Erythroblast (primary cell): Measurements from ENCODE around the gene N4BP2L2.

Experiments used
- GATA1 ChIP-seq: IDR thresholded peaks from 2 replicates; pipeline ENCODE4 v1.6.1; 2011; ENCODE audit warnings: low read depth, mild to moderate bottlenecking, control low read depth, low read length, moderate library complexity
- POLR2A ChIP-seq: IDR thresholded peaks from 2 replicates; pipeline ENCODE4 v1.6.1; 2011; ENCODE audit warnings: mild to moderate bottlenecking, low read length

- TF ChIP-seq POLR2A = no peak
- no peak for TF ChIP-seq GATA1
These were observed 95.5 kb downstream of the N4BP2L2 start for GRCh38 chr13:32443111-32443510.
